GM23338 (cell line): ENCODE results near the gene USP24. TPM values are rescaled to one million over a fixed set of nuclear protein-coding genes. Genes with fewer than 3 reads are reported as not detected.
A peak's percentile ranks its signal among the peaks of the same experiment; 100 is the strongest.

Source experiments
- ATAC-seq: fragments of 200-7000 bp; cut with Tn5 transposase; 3 replicates; pipeline ENCODE4 v1.9.1; 2020
- DNase-seq: peaks from one replicate; pipeline ENCODE4 v3.0.0-alpha.2; 2015; ENCODE audit warnings: low spot score
- H2AFZ ChIP-seq: fragments of 200-600 bp; sonication (generic); 2 replicates; pipeline ENCODE4 v1.8.0; 2016; ENCODE audit warnings: antibody characterized with exemption, mild to moderate bottlenecking, moderate library complexity
- H3F3A ChIP-seq: fragments of 200-600 bp; sonication (generic); replicated peaks from 2 replicates; pipeline ENCODE4 v1.8.0; 2017; ENCODE audit warnings: antibody characterized with exemption, mixed run types, low read depth
- H3K27ac ChIP-seq: fragments of 200-600 bp; sonication (generic); 2 replicates; pipeline ENCODE4 v1.6.1; 2016; ENCODE audit warnings: low read depth
- H3K27me3 ChIP-seq: fragments of 200-600 bp; sonication (generic); 2 replicates; pipeline ENCODE4 v1.8.0; 2016; ENCODE audit warnings: mild to moderate bottlenecking, mixed run types, moderate library complexity; ENCODE audit not compliant: insufficient read depth
- H3K36me3 ChIP-seq: fragments of 200-600 bp; sonication (generic); 2 replicates; pipeline ENCODE4 v1.8.0; 2016; ENCODE audit warnings: mild to moderate bottlenecking; ENCODE audit not compliant: insufficient read depth
- H3K4me1 ChIP-seq: fragments of 200-600 bp; sonication (generic); 2 replicates; pipeline ENCODE4 v1.8.0; 2016; ENCODE audit warnings: mild to moderate bottlenecking, moderate library complexity; ENCODE audit not compliant: insufficient read depth
- H3K4me2 ChIP-seq: fragments of 200-600 bp; sonication (generic); 2 replicates; pipeline ENCODE4 v1.7.1; 2017; ENCODE audit warnings: mixed run types
- H3K4me3 ChIP-seq: fragments of 200-600 bp; sonication (generic); 2 replicates; pipeline ENCODE4 v1.6.1; 2016; ENCODE audit warnings: mixed run types
- H3K79me2 ChIP-seq: fragments of 200-600 bp; sonication (generic); replicated peaks from 2 replicates; pipeline ENCODE4 v1.8.0; 2017; ENCODE audit warnings: mild to moderate bottlenecking; ENCODE audit not compliant: insufficient read depth
- H3K9me2 ChIP-seq: fragments of 200-600 bp; sonication (generic); 2 replicates; pipeline ENCODE4 v1.8.0; 2017; ENCODE audit not compliant: insufficient read depth
- H4K20me1 ChIP-seq: fragments of 200-600 bp; sonication (generic); replicated peaks from 2 replicates; pipeline ENCODE4 v1.8.0; 2017; ENCODE audit warnings: mild to moderate bottlenecking; ENCODE audit not compliant: insufficient read depth
- H3K27ac Mint-ChIP-seq: 2 replicates; pipeline ENCODE4 v1.8.0; 2020; ENCODE audit warnings: inconsistent platforms, mild to moderate bottlenecking, moderate library complexity, mixed read lengths
- H3K27me3 Mint-ChIP-seq: 3 replicates; pipeline ENCODE4 v1.8.0; 2022; ENCODE audit warnings: low read depth, mild to moderate bottlenecking, moderate library complexity, mixed read lengths, inconsistent platforms; ENCODE audit not compliant: insufficient read depth, poor library complexity
- H3K36me3 Mint-ChIP-seq: 3 replicates; pipeline ENCODE4 v1.8.0; 2021; ENCODE audit warnings: low read depth, mild to moderate bottlenecking, inconsistent platforms, moderate library complexity, mixed read lengths
- H3K4me1 Mint-ChIP-seq: 3 replicates; pipeline ENCODE4 v1.8.0; 2020; ENCODE audit warnings: mild to moderate bottlenecking, inconsistent platforms, mixed read lengths
- H3K4me3 Mint-ChIP-seq: 3 replicates; pipeline ENCODE4 v1.8.0; 2021; ENCODE audit warnings: moderate library complexity, mild to moderate bottlenecking, inconsistent platforms, mixed read lengths
- H3K9me3 Mint-ChIP-seq: 3 replicates; pipeline ENCODE4 v1.8.0; 2020; ENCODE audit warnings: moderate library complexity, mild to moderate bottlenecking, inconsistent platforms, mixed read lengths
- CREB1 ChIP-seq: fragments of 250-450 bp; sonication (Bioruptor Pico); IDR thresholded peaks from 2 replicates; pipeline ENCODE4 v1.5.0; 2020; ENCODE audit warnings: low read depth, mild to moderate bottlenecking, moderate library complexity
- ETS1 ChIP-seq: IDR thresholded peaks from 2 replicates; pipeline ENCODE4 v1.6.1; 2016; ENCODE audit warnings: antibody characterized with exemption
- EZH2 ChIP-seq: fragments of 200-600 bp; sonication (generic); IDR thresholded peaks from one replicate; pipeline ENCODE4 v1.8.0; 2017; ENCODE audit warnings: antibody characterized with exemption, mild to moderate bottlenecking, low read depth; ENCODE audit not compliant: unreplicated experiment
- EZH2phosphoT487 ChIP-seq: fragments of 200-600 bp; sonication (generic); IDR thresholded peaks from one replicate; pipeline ENCODE4 v1.8.1; 2018; ENCODE audit warnings: antibody characterized with exemption; ENCODE audit not compliant: unreplicated experiment
- JUNB ChIP-seq: IDR thresholded peaks from one replicate; pipeline ENCODE4 v1.6.1; 2016; ENCODE audit warnings: antibody characterized with exemption; ENCODE audit not compliant: unreplicated experiment
- NANOG ChIP-seq: IDR thresholded peaks from 2 replicates; pipeline ENCODE4 v1.6.1; 2016; ENCODE audit warnings: antibody characterized with exemption, borderline replicate concordance
- POLR2AphosphoS5 ChIP-seq: IDR thresholded peaks from 2 replicates; pipeline ENCODE4 v1.6.1; 2016; ENCODE audit warnings: antibody characterized with exemption, low read depth
- STAT1 ChIP-seq: IDR thresholded peaks from one replicate; pipeline ENCODE4 v1.6.1; 2016; ENCODE audit warnings: antibody characterized with exemption; ENCODE audit not compliant: unreplicated experiment
- ZNF114 ChIP-seq: fragments of 250-450 bp; sonication (Bioruptor Pico); IDR thresholded peaks from 2 replicates; pipeline ENCODE4 v1.5.0; 2020; ENCODE audit warnings: mild to moderate bottlenecking, moderate library complexity
- ZNF331 ChIP-seq: fragments of 250-450 bp; sonication (Bioruptor Pico); IDR thresholded peaks from 2 replicates; pipeline ENCODE4 v1.5.0; 2020; ENCODE audit warnings: low read depth, mild to moderate bottlenecking, moderate library complexity
- polyA plus RNA-seq: library from polyadenylated mRNA; unstranded; fragments of >200 nt; fragmentation: Nextera tagmentation; extraction: Ambion mirVana; gene quantifications from 2 replicates; pipeline ENCODE4 v1.2.1, GENCODE V29; 2016
- total RNA-seq: library from RNA; depleted of rRNA; stranded (reverse); fragments of >200 nt; shearing (Covaris generic); gene quantifications from 2 replicates; pipeline ENCODE4 v1.2.3, GENCODE V29; 2014
- TF ChIP-seq, protein P1 (sequence below), 2 experiments: fragments of 200-600 bp in 1 of 2; sonication (generic) in 1 of 2; conservative IDR thresholded peaks; 2 replicates each; pipeline versions ENCODE4 v1.5.1 to v1.6.1; 2016 to 2017; ENCODE audit warnings: antibody characterized with exemption in 2 of 2, low read depth in 2 of 2, mild to moderate bottlenecking in 2 of 2, moderate library complexity in 1 of 2
- TF ChIP-seq, protein P2 (sequence below): IDR thresholded peaks from one replicate; pipeline ENCODE4 v1.6.1; 2018; ENCODE audit warnings: antibody characterized with exemption; ENCODE audit not compliant: unreplicated experiment
- TF ChIP-seq, protein P3 (sequence below): fragments of 250-450 bp; sonication (Bioruptor Pico); IDR thresholded peaks from 2 replicates; pipeline ENCODE4 v1.5.0; 2020; ENCODE audit warnings: mild to moderate bottlenecking, moderate library complexity

USP24 gene
- total and polyA plus RNA-seq, 2 experiments from 2014 or later: 12.1 to 32.6 TPM

- H3K27me3 Mint-ChIP-seq: no peaks in the 10 kb centered on the region
- peaks cover 53% of the 10 kb centered on the region for H3K36me3 ChIP-seq
- no peaks in the 10 kb centered on the region for H3K27me3 ChIP-seq
- H3K36me3 Mint-ChIP-seq: peaks cover 24% of the 10 kb centered on the region
- H3K4me1 Mint-ChIP-seq: no peaks in the 10 kb centered on the region
- no peaks in the 10 kb centered on the region for H3F3A ChIP-seq
- no peak overlapping the region for H3K27ac Mint-ChIP-seq
- no peak overlapping the region for H3K4me3 ChIP-seq
- no peaks in the 10 kb centered on the region; the same call in 1 of the 2 replicates for H4K20me1 ChIP-seq
- no peaks in the 10 kb centered on the region for H3K9me2 ChIP-seq
- H3K9me3 Mint-ChIP-seq: no peaks in the 10 kb centered on the region
- no peak for DNase-seq
- 0 out of 2 replicates have a peak overlapping the region, but pooled peaks have one; percentile 20 for H3K27ac ChIP-seq
- no peak for ATAC-seq
- H2AFZ ChIP-seq: no peak overlapping the region
- H3K79me2 ChIP-seq: no peaks in the 10 kb centered on the region
- no peak overlapping the region for H3K4me3 Mint-ChIP-seq
- TF ChIP-seq ETS1 (no peak), STAT1 (no peak), CREB1 (CRISPR knock-in tag) (no peak), EZH2 (no peak), NANOG (no peak), ZNF114 (CRISPR knock-in tag) (no peak), POLR2AphosphoS5 (no peak), JUNB (no peak), ZNF331 (CRISPR knock-in tag) (no peak), EZH2phosphoT487 (no peak)
- TF ChIP-seq, protein P1, sequence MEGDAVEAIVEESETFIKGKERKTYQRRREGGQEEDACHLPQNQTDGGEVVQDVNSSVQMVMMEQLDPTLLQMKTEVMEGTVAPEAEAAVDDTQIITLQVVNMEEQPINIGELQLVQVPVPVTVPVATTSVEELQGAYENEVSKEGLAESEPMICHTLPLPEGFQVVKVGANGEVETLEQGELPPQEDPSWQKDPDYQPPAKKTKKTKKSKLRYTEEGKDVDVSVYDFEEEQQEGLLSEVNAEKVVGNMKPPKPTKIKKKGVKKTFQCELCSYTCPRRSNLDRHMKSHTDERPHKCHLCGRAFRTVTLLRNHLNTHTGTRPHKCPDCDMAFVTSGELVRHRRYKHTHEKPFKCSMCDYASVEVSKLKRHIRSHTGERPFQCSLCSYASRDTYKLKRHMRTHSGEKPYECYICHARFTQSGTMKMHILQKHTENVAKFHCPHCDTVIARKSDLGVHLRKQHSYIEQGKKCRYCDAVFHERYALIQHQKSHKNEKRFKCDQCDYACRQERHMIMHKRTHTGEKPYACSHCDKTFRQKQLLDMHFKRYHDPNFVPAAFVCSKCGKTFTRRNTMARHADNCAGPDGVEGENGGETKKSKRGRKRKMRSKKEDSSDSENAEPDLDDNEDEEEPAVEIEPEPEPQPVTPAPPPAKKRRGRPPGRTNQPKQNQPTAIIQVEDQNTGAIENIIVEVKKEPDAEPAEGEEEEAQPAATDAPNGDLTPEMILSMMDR (conservative IDR thresholded peaks at IDR 0.05; ENCODE audit: low read depth in 2 of 2): no peak
- TF ChIP-seq, protein P2, sequence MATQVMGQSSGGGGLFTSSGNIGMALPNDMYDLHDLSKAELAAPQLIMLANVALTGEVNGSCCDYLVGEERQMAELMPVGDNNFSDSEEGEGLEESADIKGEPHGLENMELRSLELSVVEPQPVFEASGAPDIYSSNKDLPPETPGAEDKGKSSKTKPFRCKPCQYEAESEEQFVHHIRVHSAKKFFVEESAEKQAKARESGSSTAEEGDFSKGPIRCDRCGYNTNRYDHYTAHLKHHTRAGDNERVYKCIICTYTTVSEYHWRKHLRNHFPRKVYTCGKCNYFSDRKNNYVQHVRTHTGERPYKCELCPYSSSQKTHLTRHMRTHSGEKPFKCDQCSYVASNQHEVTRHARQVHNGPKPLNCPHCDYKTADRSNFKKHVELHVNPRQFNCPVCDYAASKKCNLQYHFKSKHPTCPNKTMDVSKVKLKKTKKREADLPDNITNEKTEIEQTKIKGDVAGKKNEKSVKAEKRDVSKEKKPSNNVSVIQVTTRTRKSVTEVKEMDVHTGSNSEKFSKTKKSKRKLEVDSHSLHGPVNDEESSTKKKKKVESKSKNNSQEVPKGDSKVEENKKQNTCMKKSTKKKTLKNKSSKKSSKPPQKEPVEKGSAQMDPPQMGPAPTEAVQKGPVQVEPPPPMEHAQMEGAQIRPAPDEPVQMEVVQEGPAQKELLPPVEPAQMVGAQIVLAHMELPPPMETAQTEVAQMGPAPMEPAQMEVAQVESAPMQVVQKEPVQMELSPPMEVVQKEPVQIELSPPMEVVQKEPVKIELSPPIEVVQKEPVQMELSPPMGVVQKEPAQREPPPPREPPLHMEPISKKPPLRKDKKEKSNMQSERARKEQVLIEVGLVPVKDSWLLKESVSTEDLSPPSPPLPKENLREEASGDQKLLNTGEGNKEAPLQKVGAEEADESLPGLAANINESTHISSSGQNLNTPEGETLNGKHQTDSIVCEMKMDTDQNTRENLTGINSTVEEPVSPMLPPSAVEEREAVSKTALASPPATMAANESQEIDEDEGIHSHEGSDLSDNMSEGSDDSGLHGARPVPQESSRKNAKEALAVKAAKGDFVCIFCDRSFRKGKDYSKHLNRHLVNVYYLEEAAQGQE: no peak
- TF ChIP-seq, protein P3, sequence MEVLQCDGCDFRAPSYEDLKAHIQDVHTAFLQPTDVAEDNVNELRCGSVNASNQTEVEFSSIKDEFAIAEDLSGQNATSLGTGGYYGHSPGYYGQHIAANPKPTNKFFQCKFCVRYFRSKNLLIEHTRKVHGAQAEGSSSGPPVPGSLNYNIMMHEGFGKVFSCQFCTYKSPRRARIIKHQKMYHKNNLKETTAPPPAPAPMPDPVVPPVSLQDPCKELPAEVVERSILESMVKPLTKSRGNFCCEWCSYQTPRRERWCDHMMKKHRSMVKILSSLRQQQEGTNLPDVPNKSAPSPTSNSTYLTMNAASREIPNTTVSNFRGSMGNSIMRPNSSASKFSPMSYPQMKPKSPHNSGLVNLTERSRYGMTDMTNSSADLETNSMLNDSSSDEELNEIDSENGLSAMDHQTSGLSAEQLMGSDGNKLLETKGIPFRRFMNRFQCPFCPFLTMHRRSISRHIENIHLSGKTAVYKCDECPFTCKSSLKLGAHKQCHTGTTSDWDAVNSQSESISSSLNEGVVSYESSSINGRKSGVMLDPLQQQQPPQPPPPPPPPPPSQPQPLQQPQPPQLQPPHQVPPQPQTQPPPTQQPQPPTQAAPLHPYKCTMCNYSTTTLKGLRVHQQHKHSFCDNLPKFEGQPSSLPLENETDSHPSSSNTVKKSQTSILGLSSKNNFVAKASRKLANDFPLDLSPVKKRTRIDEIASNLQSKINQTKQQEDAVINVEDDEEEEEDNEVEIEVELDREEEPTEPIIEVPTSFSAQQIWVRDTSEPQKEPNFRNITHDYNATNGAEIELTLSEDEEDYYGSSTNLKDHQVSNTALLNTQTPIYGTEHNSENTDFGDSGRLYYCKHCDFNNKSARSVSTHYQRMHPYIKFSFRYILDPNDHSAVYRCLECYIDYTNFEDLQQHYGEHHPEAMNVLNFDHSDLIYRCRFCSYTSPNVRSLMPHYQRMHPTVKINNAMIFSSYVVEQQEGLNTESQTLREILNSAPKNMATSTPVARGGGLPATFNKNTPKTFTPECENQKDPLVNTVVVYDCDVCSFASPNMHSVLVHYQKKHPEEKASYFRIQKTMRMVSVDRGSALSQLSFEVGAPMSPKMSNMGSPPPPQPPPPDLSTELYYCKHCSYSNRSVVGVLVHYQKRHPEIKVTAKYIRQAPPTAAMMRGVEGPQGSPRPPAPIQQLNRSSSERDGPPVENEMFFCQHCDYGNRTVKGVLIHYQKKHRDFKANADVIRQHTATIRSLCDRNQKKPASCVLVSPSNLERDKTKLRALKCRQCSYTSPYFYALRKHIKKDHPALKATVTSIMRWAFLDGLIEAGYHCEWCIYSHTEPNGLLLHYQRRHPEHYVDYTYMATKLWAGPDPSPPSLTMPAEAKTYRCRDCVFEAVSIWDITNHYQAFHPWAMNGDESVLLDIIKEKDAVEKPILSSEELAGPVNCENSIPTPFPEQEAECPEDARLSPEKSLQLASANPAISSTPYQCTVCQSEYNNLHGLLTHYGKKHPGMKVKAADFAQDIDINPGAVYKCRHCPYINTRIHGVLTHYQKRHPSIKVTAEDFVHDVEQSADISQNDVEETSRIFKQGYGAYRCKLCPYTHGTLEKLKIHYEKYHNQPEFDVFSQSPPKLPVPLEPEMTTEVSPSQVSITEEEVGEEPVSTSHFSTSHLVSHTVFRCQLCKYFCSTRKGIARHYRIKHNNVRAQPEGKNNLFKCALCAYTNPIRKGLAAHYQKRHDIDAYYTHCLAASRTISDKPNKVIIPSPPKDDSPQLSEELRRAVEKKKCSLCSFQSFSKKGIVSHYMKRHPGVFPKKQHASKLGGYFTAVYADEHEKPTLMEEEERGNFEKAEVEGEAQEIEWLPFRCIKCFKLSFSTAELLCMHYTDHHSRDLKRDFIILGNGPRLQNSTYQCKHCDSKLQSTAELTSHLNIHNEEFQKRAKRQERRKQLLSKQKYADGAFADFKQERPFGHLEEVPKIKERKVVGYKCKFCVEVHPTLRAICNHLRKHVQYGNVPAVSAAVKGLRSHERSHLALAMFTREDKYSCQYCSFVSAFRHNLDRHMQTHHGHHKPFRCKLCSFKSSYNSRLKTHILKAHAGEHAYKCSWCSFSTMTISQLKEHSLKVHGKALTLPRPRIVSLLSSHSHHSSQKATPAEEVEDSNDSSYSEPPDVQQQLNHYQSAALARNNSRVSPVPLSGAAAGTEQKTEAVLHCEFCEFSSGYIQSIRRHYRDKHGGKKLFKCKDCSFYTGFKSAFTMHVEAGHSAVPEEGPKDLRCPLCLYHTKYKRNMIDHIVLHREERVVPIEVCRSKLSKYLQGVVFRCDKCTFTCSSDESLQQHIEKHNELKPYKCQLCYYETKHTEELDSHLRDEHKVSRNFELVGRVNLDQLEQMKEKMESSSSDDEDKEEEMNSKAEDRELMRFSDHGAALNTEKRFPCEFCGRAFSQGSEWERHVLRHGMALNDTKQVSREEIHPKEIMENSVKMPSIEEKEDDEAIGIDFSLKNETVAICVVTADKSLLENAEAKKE (CRISPR knock-in tag): no peak
- H3K4me2 ChIP-seq: no peak overlapping the region
- no peaks in the 10 kb centered on the region for H3K4me1 ChIP-seq
Measured at GRCh38 chr1:55134152-55134808, 80.9 kb downstream of the USP24 start.
